NOMO-1 treated with DMSO at 0.1 percent for 48 hours (cell line): ENCODE results near the gene COPS3.

Experiments
- DNase-seq: peaks from one replicate; lab custom pipeline; 2025; ENCODE audit not compliant: unreplicated experiment; lab: John Stamatoyannopoulos, UW

Gene COPS3

DNA sequence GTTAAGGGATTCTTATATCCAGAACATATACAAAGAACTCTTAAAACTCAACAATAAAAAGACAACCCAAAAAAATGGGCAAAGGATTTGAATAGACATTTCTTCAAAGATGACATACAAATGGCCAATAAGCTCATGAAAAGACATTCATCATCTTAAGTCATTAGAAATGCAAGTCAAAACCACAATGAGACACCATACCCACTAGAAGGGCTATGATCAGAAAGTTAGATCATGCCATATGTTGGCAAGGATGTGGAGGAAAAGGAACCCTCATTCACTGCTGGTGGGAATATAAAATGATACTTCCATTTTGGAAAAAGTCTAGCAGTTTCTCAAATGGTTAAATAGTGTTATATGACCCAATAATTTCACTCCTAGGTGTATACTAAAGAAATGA, 84.3 kb downstream of the COPS3 start:
- DNase-seq: no peak
